ENCODE results near the gene TSGA10IP. TPM values are rescaled to one million over a fixed set of nuclear protein-coding genes. Genes with fewer than 3 reads are reported as not detected.

Gene TSGA10IP
- total RNA-seq, 1 experiment from 2014 or later: not detected

GRCh38 chr11:65915101-65915820 is 30.0 kb upstream of the TSGA10IP start:
- in situ Hi-C loops (cut with HindIII; ENCODE audit: low pct_unique_long_range_greater_than_20kb, low sequenced_read_pairs) (no loop called here), intact Hi-C loops (cut with micrococcal nuclease; ENCODE audit: unreplicated experiment) (no loop called here)
- BruUV-seq (replicated peaks): no TSS peak
- Histone ChIP-seq H3K36me3 (ENCODE audit: control insufficient read depth, insufficient read depth, low read length) (peaks cover 3% of the 10 kb centered on the region; the same call in 1 of the 2 replicates), H3K4me1 (ENCODE audit: control insufficient read depth, insufficient read depth, low read length) (peaks cover 78% of the 10 kb centered on the region), H3K27me3 (ENCODE audit: control insufficient read depth, insufficient read depth, low read length) (no peaks in the 10 kb centered on the region), H3K4me3 (ENCODE audit: low read depth in 2 of 2, low read length in 2 of 2) (peak overlapping the region in 1 of 2 experiments; percentile 97; a peak in 1 of 4 replicates), H3K27ac (ENCODE audit: low read length) (peak overlapping the region; percentile 99), H3K9me3 (ENCODE audit: control insufficient read depth, insufficient read depth, low read depth, low read length) (no peaks in the 10 kb centered on the region)
- ChIA-PET CTCF (interaction anchor here (0.6 to 1.5 kb wide), 6 partner anchors 15 to 86 kb away, joined by 3 to 10 read pairs (median 4); partner anchors contain the start of genes CCDC85B, FIBP and FOSL1), POLR2A (interaction anchor here (0.8 to 3.8 kb wide), 8 partner anchors 9 to 27 kb away, joined by 3 to 35 read pairs (median 6); partner anchors contain the start of genes FIBP and FOSL1)
- TF ChIP-seq TCF7L2 (IDR thresholded peaks at IDR 0.05; ENCODE audit: low read depth, low read length): peak; percentile 16; the same call in 1 of the 2 replicates
- no peak; the same call in 1 of the 2 replicates for TF ChIP-seq POLR2AphosphoS5 (IDR thresholded peaks at IDR 0.05; ENCODE audit: low read depth, low read length)
- no peak for TF ChIP-seq REST (IDR thresholded peaks at IDR 0.05; ENCODE audit: insufficient read depth in 1 of 2, low read depth in 2 of 2, low read length in 1 of 2)
- no peak for TF ChIP-seq CTCF (IDR thresholded peaks at IDR 0.05)
- DNase-seq (ENCODE audit: low read depth, low spot score): no peak
- ATAC-seq: peak; percentile 0

GRCh38 chr11:65915821-65916251 is 29.4 kb upstream of the TSGA10IP start:
- POLR2A ChIA-PET: interaction anchor here (0.6 to 3.8 kb wide), 8 partner anchors 9 to 1724 kb away, joined by 3 to 35 read pairs (median 8); partner anchors contain the start of genes FIBP and FOSL1
- DNase-seq (ENCODE audit: low read depth, low spot score): peak; percentile 92
- TF ChIP-seq SIN3A (IDR thresholded peaks at IDR 0.05; ENCODE audit: borderline replicate concordance, insufficient read depth, low read depth, low read length) (peak; percentile 75; the same call in 1 of the 2 replicates), REST (IDR thresholded peaks at IDR 0.05; ENCODE audit: insufficient read depth in 1 of 2, low read depth in 2 of 2, low read length in 1 of 2) (peak in 1 of 2 experiments; percentile 70; a peak in 1 of 4 replicates), TCF7L2 (IDR thresholded peaks at IDR 0.05; ENCODE audit: low read depth, low read length) (no peak), POLR2AphosphoS5 (IDR thresholded peaks at IDR 0.05; ENCODE audit: low read depth, low read length) (peak; percentile 84), CTCF (IDR thresholded peaks at IDR 0.05) (no peak)
- Histone ChIP-seq H3K27me3 (ENCODE audit: control insufficient read depth, insufficient read depth, low read length) (no peaks in the 10 kb centered on the region), H3K9me3 (ENCODE audit: control insufficient read depth, insufficient read depth, low read depth, low read length) (no peaks in the 10 kb centered on the region), H3K4me1 (ENCODE audit: control insufficient read depth, insufficient read depth, low read length) (peaks cover 77% of the 10 kb centered on the region), H3K27ac (ENCODE audit: low read length) (peak overlapping the region; percentile 99), H3K4me3 (ENCODE audit: low read depth in 2 of 2, low read length in 2 of 2) (peak overlapping the region; percentile 0 to 97; a peak in 2 of 4 replicates), H3K36me3 (ENCODE audit: control insufficient read depth, insufficient read depth, low read length) (peaks cover 3% of the 10 kb centered on the region; the same call in 1 of the 2 replicates)
- in situ Hi-C loops (cut with HindIII; ENCODE audit: low pct_unique_long_range_greater_than_20kb, low sequenced_read_pairs) (no loop called here), intact Hi-C loops (cut with micrococcal nuclease; ENCODE audit: unreplicated experiment) (no loop called here)
- ATAC-seq: peak; percentile 62
- BruUV-seq (replicated peaks): no TSS peak
- CTCF ChIA-PET: interaction anchor here (0.6 to 1.5 kb wide), 4 partner anchors 15 to 85 kb away, joined by 3 to 5 read pairs (median 4); partner anchors contain the start of genes CCDC85B, FIBP and FOSL1
